ENCODE measurements around the gene SRP19.
"Not testable (repeated sequence)": the region's sequence is repeated elsewhere in the genome, so short reads cannot be mapped to it uniquely, and the experiment has no call there.

The SRP19 gene

DNA sequence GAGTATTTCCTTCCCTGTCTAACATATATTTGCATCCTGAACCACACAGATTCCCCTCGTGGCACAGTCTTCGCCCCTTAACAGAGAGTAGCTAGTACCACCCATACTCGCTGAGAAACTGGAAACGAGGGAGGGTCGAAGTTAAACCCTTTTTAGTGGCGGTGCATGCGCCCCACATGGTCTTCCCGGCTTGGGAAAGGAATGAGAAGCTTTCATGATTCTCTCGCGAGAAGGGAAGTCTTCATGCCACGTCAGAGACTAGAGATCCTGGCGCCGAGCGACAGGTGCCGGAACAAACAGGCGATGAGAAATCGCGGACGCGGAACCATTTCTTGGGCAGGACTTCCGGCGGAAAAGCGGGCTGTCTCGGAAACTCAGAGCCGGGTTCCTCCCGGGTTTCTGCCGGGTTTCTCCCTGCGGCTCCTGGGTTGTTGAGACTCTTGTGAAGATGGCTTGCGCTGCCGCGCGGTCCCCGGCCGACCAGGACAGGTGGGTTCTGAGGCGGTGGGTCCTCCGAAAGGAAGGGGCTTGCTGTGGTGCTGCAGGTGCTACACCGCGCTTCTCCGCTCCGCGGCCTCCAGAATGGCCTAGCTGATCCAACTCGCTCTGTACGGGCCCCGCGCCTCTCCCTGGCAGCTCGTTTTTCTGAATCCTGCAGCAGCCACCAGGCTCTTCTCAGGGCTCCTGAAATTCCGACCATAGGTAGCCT, at the start of gene SRP19:
SRP19 (plus strand) TSS at position 359 of the 709 bp plus-strand sequence; CDS start at position 449, 90 bp downstream.
- FAIRE-seq, result peak; percentile 88

- FAIRE-seq, result no peak
Measured at GRCh38 chr5:112812549-112812948, 48.5 kb upstream of the SRP19 start.

DNA sequence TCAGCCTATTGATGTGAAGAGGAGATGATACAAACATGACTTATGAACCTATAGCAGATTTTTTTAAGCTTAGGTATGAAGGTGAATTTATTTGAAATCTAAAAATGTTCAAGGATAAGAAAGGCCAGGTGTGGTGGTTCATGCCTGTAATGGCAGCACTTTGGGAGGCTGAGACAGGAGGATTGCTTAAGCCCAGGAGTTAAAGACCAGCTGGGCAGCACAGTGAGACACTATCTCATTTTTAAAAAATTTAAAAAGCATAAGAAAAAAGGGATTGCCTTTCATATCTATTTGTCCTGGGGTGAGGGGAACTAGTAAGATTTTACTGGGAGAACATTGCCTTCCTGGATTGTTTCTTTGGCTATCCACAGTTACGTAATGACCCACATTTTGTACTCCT, 40.8 kb upstream of the SRP19 start:
- no peak for FAIRE-seq

- no peak for FAIRE-seq
Measured at GRCh38 chr5:112822456-112822855, 38.6 kb upstream of the SRP19 start.

GRCh38 chr5:112823181-112823580, 37.9 kb upstream of the SRP19 start:
- no peak for FAIRE-seq

GRCh38 chr5:112823656-112824055, 37.4 kb upstream of the SRP19 start:
- FAIRE-seq, result no peak

- no peak for FAIRE-seq
Measured at GRCh38 chr5:112824197-112824596, 36.9 kb upstream of the SRP19 start.

DNA sequence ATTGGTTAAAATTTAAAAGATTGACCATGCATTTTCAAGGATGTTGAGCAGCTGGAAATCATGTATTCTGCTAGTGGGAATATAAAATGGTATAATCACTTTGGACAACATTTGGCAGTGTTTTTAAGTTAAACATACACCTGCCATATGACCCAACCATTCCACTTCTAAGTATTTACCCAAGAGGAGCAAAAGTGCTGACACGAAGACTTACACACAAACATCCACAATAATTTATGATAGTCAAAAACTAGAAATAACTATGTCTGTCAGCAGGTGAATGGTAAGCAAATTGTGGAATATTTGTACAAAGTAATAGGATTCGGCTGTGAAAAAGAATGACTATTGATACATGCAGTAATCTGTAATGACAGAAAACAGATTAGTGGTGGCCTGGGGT, 30.7 kb upstream of the SRP19 start:
- no peak for FAIRE-seq

DNA sequence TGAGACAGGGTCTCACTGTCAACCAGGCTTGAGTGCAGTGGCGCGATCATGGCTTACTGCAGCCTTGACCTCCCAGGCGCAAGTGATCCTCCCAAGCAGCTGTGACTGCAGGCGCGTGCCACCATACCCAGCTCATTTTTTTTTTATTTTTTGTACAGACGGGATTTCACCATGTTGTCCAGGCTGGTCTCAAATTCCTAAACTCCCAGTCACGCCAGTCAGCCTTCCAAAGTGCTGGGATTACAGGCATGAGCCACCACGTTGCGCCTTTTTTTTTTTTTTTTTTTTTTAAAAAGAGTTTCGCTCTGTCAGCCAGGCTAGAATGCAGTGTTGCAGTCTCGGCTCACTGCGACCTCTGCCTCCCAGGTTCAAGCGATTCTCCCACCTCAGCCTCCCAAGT, 27.1 kb upstream of the SRP19 start:
- no peak for FAIRE-seq

DNA sequence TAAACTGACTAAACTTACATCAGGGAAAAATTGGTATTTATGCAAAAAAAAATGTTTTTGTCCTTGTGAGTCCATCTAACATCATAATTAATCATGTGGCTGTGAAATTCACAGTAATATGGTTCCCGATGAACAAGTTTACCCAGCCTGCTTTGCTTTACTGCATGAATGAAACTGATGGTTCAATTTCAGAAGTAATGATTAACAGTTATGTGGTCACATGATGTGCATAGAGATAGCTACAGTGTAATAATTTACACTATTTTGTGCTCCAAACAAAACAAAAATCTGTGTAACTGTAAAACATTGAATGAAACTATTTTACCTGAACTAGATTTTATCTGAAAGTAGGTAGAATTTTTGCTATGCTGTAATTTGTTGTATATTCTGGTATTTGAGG, 16.6 kb upstream of the SRP19 start:
- FAIRE-seq, result no peak

- no peak for FAIRE-seq
Measured at GRCh38 chr5:112846556-112846955, 14.5 kb upstream of the SRP19 start.

DNA sequence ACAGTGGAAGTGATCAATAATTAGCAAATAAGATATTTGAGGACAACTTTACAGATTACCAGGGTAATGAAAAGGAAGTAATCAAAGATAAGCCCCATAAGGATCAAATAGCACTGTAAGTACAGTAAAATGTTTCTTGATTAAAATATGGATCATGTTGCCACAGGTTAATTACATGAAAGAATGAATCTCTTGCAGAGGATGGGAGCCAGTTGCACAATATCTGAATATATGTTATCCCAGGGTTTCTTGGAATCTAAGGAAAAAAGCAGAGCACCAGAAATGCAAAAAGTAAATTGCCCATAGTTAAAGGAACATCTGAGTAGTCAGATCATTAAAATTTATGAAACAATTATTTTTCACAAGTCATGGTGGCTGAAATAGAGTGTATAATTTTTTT, 13.8 kb upstream of the SRP19 start:
- FAIRE-seq, result peak; percentile 43

DNA sequence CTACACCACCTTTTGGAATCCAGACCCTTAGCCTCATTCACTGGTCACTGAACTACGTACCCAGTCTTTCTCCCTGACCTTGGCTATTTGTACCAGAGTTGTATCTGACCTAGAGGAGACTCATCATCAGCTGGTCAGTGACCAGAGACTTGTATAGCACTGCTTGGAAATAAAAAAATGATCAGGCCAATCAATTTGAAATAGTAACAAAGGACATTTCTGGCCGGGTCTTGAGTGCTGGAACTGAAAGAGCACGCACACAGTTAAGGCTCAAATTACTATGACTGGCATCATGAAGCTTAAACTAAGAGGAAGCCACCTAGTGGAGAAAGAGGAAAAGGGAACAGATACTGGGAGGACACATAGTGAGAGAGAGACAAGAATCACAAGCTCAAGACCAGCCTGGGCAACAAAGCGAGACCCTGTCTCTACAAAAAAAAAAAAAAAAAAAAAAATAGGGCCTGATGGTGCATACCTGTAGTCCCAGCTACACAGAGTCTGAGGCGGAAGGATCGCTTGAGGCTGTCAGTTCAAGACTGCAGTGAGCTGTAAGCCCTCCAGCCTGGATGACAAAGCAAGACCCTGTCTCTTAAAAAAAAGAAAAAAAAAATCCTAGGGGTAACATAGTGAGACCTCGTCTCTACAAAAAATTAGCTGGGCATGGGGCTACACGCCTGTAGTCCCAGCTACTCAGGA, 12.8 kb upstream of the SRP19 start:
- FAIRE-seq, result peak; percentile 98

DNA sequence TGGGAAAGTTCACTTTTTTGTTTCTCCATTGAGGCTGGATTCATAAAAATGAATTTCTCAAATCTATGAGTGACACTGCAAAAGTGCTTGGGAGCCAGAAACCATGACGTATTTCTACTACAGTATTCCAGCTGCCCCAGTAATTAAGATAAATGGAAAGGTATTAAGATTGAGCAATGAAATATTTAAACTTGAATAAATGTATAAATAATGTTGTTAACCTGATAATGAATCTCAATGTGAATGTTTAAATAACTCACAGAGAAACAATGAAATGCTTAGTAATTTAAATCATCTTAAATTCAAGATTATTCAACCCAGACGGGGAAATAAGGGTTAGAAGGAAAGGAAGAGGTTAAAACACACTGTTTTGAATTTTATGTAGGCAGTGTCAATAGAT, 11.2 kb upstream of the SRP19 start:
- FAIRE-seq, result no peak

DNA sequence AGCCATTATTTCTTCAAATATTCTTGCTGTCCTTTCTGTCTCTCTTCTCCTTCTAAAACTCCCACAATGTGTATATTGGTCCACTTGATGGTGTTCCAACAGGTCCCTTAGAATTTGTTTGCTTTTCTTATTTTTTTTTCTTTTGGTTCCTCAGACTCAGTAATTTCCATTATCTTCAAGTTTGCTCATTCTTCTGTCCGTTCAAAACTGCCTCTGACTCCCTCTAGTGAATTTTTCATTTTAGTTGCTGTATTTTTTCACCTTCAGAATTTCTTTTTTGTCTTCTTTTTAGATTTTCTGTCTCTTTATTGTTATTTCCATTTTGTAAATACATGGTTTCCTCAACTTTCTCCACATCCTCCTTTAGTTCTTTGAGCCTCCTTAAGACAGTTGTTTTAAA, 6.4 kb upstream of the SRP19 start:
- FAIRE-seq, result no peak

- FAIRE-seq, result no peak
Measured at GRCh38 chr5:112857866-112858265, 3.2 kb upstream of the SRP19 start.

DNA sequence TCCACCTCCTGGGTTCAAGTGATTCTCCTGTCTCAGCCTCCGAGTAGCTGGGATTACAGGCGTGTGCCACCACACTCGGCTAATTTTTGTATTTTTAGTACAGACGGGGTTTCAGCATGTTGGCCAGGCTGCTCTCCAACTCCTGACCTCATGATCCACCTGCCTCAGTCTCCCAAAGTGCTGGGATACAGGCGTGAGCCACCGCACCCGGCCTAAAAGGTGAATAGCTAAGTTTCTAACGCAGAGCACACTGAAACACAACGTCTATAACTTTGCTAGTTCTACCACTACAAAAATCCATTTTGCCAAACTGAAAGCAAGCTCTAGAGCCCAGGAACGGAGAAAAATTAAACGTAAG, 537 bp upstream of the SRP19 start:
- not testable (repeated sequence) for FAIRE-seq

DNA sequence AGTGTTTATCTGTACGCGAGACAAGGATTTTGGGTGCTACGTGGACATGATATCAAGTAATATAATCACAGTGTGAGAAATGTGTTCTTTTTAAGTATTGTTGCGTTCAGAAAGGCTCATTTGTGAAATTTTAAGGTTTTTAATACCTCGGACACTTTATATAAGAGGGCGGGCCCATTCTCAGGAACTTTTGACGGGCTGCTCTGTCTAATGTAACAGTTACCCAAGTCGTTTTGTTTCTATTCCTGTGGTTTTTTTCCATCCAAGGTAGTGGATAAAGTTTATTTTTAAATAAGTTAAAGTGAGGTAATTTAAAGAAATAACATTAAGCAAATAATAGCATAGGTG, 525 bp downstream of the SRP19 start:
- no peak for FAIRE-seq

DNA sequence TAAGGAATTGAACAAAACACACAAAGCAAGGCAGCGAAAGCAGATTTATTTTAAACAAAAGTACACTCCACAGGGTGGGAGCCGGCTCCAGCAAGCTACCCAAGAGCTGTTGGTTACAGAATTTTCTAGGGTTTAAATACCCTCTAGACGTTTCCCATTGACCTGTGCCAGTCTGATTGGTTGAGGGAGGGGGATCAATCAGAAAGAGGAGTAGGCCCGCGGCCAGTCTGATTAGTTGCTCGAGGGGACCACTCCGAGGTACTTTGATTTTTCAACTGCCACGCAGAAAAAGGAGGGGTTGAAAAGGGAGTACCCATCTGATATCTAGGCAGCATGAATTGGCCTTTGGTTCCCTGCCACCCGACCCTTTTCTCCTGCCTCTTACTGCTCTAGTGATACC, 998 bp downstream of the SRP19 start:
- FAIRE-seq, result no peak

- no peak for FAIRE-seq
Measured at GRCh38 chr5:112863549-112863948, 2.5 kb downstream of the SRP19 start.

GRCh38 chr5:112865128-112865527, 4.0 kb downstream of the SRP19 start:
- FAIRE-seq, result no peak

- FAIRE-seq, result no peak
Measured at GRCh38 chr5:112866739-112867138, 5.7 kb downstream of the SRP19 start.

GRCh38 chr5:112867411-112867810, 6.3 kb downstream of the SRP19 start:
- no peak for FAIRE-seq

DNA sequence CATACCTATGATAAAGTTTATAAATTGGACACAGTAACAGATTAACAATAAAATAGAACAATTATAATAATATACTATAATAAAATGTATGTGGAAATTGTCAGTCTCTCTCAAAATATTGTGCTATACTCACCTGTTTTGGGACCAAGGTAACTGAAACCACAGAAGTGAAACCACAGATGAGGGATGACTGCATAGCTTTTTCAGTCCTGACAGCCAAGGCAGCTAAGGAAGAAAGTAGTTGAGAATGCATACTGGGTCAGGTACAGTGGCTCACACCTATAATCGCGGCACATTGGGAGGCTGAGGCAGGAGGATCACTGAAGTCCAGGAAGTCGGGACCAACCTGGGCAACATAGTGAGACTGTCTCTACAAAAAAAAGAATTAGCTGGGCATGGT, 8.9 kb downstream of the SRP19 start:
- FAIRE-seq, result no peak

DNA sequence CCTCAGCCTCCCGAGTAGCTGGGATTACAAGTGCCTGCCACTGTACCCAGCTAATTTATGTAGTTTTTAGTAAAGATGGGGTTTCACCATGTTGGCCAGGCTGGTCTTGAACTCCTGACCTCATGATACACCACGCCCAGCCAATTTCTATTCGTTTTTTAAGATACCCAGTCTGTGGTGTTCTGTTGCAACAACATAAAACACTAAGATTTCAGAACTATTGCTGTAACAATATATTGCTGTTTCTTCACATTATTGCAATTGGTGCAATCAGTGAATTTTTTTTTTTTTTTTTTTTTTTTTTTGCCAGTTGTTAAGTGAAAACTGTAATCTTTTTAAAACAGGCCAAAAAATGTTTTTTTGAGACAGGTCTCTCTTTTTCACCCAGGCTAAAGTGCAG, 9.9 kb downstream of the SRP19 start:
- no peak for FAIRE-seq
